Stimulated activated naive CD8-positive, alpha-beta T cell treated with anti-CD3 and anti-CD28 coated beads, Interleukin-15, Interleukin-2, amounts not matched to agents 100 U/mL and 50 U/mL, for 24 hours (primary cell): ENCODE data around the gene ANKS4B.
"Not testable (repeated sequence)": the region's sequence is repeated elsewhere in the genome, so short reads cannot be mapped to it uniquely, and the experiment has no call there.

Source experiments
- ATAC-seq: fragments of 150-1000 bp; cut with Tn5 transposase; one replicate; pipeline ENCODE4 v1.10.0; 2021
- DNase-seq: peaks from one replicate; pipeline ENCODE4 v3.0.0; 2021

ANKS4B gene, protein sequence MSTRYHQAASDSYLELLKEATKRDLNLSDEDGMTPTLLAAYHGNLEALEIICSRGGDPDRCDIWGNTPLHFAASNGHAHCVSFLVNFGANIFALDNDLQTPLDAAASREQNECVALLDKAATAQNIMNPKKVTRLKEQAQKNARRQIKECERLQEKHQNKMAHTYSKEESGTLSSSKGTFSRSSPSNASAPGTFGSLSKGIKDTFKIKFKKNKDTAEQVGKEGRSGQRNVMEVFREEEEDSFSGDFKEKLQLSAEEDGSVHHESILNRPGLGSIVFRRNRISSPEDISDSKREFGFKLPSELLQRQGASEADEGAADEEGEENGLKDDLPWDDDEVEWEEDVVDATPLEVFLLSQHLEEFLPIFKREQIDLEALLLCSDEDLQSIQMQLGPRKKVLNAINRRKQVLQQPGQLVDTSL

DNA sequence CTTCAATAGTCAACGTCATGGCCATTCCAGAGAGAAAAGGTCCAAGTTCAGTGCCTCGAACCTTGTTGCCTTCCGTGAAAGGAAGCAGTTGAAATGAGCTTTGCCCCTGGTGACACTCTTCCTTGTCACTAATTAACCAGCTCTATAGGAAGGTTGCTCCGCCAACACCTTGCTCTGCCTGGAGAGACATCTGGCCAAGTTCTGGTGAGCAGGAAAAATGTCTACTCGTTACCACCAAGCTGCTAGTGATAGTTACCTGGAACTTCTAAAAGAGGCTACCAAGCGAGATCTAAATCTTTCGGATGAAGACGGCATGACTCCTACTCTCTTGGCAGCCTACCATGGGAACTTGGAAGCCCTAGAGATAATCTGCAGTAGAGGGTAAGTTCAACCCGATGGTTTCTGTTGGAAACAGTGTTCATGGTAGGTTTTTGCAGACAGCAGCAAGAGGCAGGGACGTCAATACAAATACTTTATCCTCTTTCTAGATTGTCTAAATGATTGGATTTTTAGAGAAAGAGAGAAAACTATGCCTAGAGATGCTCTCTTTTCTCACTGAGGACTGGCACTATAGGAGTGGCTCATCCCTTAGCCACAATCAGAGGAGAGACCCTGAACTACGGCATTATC, at the start of gene ANKS4B:
Gene ANKS4B, plus strand, starts transcription at position 179 of the 630 bp plus-strand sequence. Its CDS starts 39 bp downstream, at position 218.
- DNase-seq (no peak), ATAC-seq (no peak)

- DNase-seq (no peak), ATAC-seq (no peak)
These were observed 49.5 kb upstream of the ANKS4B start for GRCh38 chr16:21183995-21184394.

DNA sequence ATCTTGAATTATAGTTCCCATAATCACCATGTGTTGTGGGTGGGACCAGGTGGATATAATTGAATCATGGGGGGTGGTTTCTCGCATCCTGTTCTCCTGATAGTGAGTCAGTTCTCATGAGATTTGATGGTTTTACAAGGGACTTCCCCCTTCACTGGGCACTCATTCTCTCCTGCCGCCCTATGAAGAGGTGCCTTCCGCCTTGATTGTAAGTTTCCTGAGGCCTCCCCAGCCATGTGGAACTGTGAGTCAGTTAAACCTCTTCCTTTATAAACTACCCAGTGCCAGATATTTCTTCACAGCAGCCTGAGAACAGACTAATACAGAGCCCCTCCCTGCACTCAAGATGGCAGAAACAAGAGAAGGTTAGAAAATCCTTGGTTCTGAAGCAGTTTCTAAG, 48.7 kb upstream of the ANKS4B start:
- ATAC-seq, result peak; percentile 78
- peak; percentile 28 for DNase-seq

DNA sequence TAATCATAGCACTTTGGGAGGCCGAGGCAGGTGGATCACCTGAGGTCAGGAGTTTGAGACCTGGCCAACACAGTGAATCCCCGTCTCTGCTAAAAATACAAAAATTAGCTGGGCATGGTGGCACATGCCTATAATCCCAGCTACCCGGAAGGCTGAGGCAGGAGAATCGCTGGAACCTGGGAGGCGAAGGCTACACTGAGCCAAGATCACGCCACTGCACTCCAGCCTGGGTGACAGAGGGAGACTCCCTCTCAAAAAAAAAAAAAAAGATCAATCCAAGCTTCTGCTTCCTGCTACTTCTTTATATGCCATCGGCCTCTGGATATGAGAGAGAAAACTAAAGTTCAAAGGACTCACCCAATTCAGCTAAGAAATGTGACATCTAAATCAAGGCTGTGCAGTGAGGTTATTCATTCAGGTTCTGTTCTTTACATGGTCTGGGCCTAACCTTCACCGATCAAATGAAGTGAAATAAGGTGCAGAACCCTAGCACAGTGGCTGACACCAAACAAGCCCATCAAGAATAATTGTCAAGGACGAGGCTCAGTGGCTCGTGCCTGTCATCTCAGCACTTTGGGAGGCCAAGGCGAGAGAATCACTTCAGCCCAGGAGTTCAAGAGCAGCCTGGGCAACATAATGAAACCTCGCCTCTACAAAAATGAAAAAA, 47.7 kb upstream of the ANKS4B start:
- no peak for ATAC-seq
- DNase-seq, result no peak

GRCh38 chr16:21186326-21186691, 47.2 kb upstream of the ANKS4B start:
- DNase-seq (no peak), ATAC-seq (no peak)

- ATAC-seq, result no peak
- no peak for DNase-seq
These were observed 44.2 kb upstream of the ANKS4B start for GRCh38 chr16:21189311-21189710.

DNA sequence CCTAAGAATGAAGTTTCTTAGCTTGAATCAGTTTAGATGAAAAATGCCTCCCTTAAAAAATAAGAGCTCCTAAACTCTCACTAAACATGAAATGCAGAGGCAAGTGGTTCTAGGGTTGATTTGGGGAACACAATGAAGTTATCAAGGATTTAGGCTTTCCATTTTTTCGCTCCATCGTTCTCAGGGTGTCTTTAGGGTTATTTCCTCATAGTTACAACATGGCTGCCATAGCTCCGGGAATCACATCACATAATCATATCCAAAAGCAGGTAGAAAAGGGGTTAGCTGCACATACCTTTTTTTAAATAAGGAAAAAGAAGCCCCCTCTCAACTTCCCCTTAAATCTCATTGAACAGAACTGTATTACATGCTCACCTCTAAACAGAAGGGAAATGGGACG, 43.5 kb upstream of the ANKS4B start:
- ATAC-seq (no peak), DNase-seq (no peak)

- DNase-seq, result no peak
- no peak for ATAC-seq
These were observed 42.9 kb upstream of the ANKS4B start for GRCh38 chr16:21190599-21190998.

DNA sequence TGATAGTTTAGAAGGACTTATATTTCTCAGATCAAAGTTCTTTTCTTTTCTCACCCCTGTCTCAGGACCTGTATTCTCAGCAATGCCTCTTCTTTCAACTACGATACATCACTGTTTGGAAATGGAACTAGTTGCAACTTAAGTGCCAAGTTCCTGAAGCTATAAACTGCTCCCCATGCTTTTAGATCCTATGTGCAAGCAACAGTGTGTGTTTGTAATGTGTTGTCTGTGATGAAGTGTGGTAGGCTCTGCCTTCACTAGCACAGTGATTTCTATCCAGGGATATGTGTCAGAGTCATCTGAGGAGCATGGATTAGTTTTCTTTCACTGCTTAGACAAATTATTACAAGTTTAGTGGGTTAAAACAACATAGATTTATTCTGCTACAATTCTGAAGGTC, 40.5 kb upstream of the ANKS4B start:
- DNase-seq (no peak), ATAC-seq (no peak)

DNA sequence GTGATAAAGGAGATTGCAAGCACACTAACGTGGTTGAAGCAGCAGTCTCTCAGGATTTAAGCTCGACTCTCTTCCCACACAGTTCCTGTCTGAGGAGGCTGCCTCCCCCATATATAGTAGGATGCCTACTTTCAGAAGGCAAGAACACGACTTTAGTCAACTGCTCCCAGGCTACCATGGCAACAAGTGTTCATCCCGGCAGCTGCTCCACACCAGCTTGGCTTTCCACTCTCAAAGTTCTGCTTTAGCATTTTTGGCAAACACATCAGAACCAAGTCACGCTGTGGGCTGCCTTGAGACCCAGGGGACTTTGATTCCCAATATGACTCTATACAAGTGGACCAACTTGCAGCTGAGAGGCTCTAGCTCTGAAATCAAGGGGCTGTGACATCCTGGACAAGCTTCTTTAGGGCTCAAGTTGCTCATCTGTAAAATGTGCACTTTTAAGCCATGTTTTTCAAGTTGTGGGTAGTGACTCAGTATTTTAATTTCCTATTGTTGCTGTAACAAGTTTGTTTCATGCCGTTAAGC, 38.7 kb upstream of the ANKS4B start:
- ATAC-seq (no peak), DNase-seq (no peak)

GRCh38 chr16:21195330-21195729, 38.2 kb upstream of the ANKS4B start:
- ATAC-seq, DNase-seq: not testable (repeated sequence)

- ATAC-seq, result no peak
- no peak for DNase-seq
These were observed 36.4 kb upstream of the ANKS4B start for GRCh38 chr16:21197112-21197511.

GRCh38 chr16:21197621-21198020, 35.9 kb upstream of the ANKS4B start:
- no peak for ATAC-seq
- DNase-seq, result no peak

DNA sequence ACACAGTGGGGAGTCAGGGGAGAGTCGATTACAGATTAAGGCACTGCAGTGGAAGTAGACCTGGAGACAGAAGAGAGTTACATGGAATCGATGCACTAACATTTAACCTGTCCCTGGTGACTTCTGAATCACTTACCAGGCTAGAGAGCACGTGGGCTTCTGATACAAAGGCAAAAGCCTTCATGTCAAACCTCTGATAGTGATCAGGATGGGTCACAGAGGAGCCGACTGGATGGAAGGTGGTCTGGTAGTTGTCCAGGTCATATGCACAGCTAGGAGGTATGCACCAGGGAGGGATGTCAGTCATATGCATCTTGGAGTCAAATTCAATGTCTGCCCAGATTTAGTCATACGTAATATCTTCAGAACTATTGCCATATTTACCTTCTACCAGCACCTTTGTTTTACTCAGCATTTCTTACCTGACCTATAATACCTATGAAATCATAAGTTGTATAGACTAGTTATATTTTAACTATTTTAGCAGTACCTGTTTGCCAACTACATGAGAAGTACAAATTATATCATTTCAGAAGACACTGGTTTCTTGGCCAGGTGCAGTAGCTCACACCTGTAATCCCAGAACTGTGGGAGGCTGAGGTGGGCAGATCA, 33.8 kb upstream of the ANKS4B start:
- DNase-seq (no peak), ATAC-seq (no peak)

- ATAC-seq, result no peak
- no peak for DNase-seq
These were observed 30.2 kb upstream of the ANKS4B start for GRCh38 chr16:21203155-21203797.

- no peak for ATAC-seq
- DNase-seq, result no peak
These were observed 28.2 kb upstream of the ANKS4B start for GRCh38 chr16:21205303-21205702.

DNA sequence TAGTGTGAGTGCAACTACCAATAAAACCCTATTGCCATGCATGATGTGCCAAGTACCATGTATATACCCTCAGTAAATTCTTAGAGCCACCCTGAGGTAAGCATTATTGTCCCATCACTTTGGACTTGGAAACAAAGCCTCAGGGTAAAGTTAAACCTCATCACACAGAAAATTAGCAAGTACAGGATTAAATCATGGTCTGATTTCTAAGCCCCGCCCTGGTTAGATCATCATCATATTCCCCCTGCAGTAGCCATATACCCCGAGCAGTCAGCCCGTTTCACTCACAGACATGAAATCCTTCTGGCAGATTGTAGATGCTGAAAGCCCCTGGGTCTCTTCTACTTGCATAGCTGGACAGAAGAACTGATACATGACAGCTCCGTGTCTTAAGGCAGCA, 26.9 kb upstream of the ANKS4B start:
- ATAC-seq (no peak), DNase-seq (no peak)

DNA sequence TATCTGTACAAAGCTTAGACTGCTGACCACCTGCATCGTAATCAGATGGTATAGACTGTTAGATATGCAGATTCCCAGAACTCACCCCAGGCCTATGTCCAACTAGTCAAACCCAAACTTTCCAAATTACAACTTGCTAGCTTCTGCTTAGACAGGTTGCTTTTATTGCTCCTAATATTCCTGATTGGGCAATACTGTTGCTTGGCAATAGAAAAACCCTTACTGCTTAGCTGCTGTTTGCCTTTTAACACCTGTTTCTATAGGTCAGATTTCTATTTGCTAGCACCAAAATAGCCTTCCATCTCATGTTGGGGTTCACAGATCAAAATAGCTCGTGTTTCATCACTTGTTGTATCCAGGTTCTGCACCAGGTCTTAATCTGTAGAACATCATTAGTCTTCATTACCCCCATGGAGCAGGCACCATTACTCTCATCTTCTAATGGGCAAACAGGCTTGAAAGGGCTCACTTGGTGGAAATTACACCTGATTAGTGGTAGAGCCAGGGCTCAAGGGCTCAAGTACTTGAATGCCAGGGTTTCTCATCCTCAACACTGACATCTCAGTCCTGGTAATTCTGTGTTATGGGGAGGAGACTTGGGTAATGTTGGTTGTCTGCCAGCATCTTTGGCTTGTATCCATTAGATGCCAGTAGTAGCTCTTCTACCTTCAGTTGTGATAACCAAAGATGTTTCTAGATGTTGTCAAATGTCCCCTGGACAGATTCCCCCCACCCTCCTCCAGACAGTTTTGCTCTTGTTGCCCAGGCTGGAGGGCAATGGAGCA, 24.9 kb upstream of the ANKS4B start:
- ATAC-seq, result no peak
- no peak for DNase-seq

GRCh38 chr16:21211486-21211885, 22.0 kb upstream of the ANKS4B start, which contains the start of gene ZP2:
Gene ZP2 (minus strand): TSS chr16:21211574. CDS start chr16:21211547, 27 bp downstream.
- ATAC-seq (no peak), DNase-seq (no peak)

- DNase-seq, result no peak
- ATAC-seq, result no peak
These were observed 19.4 kb upstream of the ANKS4B start for GRCh38 chr16:21214086-21214485.

- DNase-seq (no peak), ATAC-seq (no peak)
These were observed 16.4 kb upstream of the ANKS4B start for GRCh38 chr16:21217121-21217520.
